Stimulated activated CD8-positive, alpha-beta memory T cell treated with anti-CD3 and anti-CD28 coated beads, Interleukin-15, amount 100 ng/mL, for 4 hours (primary cell): ENCODE data around the gene DBF4.
"Not testable (repeated sequence)": the region's sequence is repeated elsewhere in the genome, so short reads cannot be mapped to it uniquely, and the experiment has no call there.

Source experiments
- DNase-seq, 2 donors: peaks; one replicate each; pipeline ENCODE4 v3.0.0-alpha.2; 2020; ENCODE audit warnings: low read depth in 2 of 2

The DBF4 gene

GRCh38 chr7:87882151-87882937, 6.1 kb downstream of the DBF4 start:
- DNase-seq: no peak

- no peak for DNase-seq
Observed at GRCh38 chr7:87885018-87885417, 8.7 kb downstream of the DBF4 start.

- DNase-seq: no peak
Observed at GRCh38 chr7:87886875-87887274, 10.6 kb downstream of the DBF4 start.

- DNase-seq: no peak
Observed at GRCh38 chr7:87895363-87895762, 19.1 kb downstream of the DBF4 start.

GRCh38 chr7:87899255-87899654, 23.0 kb downstream of the DBF4 start:
- no peak for DNase-seq

- DNase-seq: not testable (repeated sequence)
Observed at GRCh38 chr7:87907136-87907906, 31.0 kb downstream of the DBF4 start.

GRCh38 chr7:87908814-87909213, 32.5 kb downstream of the DBF4 start:
- DNase-seq: not testable (repeated sequence)

GRCh38 chr7:87912121-87912520, 35.8 kb downstream of the DBF4 start:
- no peak for DNase-seq

- no peak for DNase-seq
Observed at GRCh38 chr7:87918740-87919139, 42.4 kb downstream of the DBF4 start.

- no peak for DNase-seq
Observed at GRCh38 chr7:87919875-87920274, 43.6 kb downstream of the DBF4 start.

GRCh38 chr7:87920578-87920977, 44.3 kb downstream of the DBF4 start:
- no peak for DNase-seq

- not testable (repeated sequence) for DNase-seq
Observed at GRCh38 chr7:87922759-87923395, 46.6 kb downstream of the DBF4 start.

GRCh38 chr7:87926581-87927461, 50.5 kb downstream of the DBF4 start:
- no peak for DNase-seq

- DNase-seq: no peak
Observed at GRCh38 chr7:87933605-87933952, 57.3 kb downstream of the DBF4 start.

- DNase-seq: peak; percentile 72 to 74
Observed at GRCh38 chr7:87933953-87934698, 57.8 kb downstream of the DBF4 start, which contains the start of gene ADAM22. Gene ADAM22 (plus strand): TSS chr7:87934251. CDS start chr7:87934466, 215 bp downstream.

GRCh38 chr7:87934699-87935383, 58.5 kb downstream of the DBF4 start:
- no peak for DNase-seq

GRCh38 chr7:87935384-87935706, 59.1 kb downstream of the DBF4 start:
- no peak for DNase-seq

GRCh38 chr7:87941138-87941537, 64.8 kb downstream of the DBF4 start:
- no peak for DNase-seq

GRCh38 chr7:87944547-87944946, 68.3 kb downstream of the DBF4 start:
- no peak for DNase-seq

GRCh38 chr7:87945926-87946325, 69.6 kb downstream of the DBF4 start:
- not testable (repeated sequence) for DNase-seq
